Stimulated activated naive CD8-positive, alpha-beta T cell treated with anti-CD3 and anti-CD28 coated beads, Interleukin-15, Interleukin-2, amounts not matched to agents 100 ng/mL and 50 ng/mL, for 24 hours (primary cell): ENCODE measurements around the gene SRGN.

ENCODE experiments used
- H3K27ac Mint-ChIP-seq: one replicate; pipeline ENCODE4 v1.8.0; 2021; ENCODE audit warnings: mild to moderate bottlenecking, mixed read lengths
- H3K27me3 Mint-ChIP-seq: one replicate; pipeline ENCODE4 v1.8.0; 2021; ENCODE audit warnings: mixed read lengths
- H3K36me3 Mint-ChIP-seq: one replicate; pipeline ENCODE4 v1.8.0; 2021; ENCODE audit warnings: low read depth, mixed read lengths
- H3K4me1 Mint-ChIP-seq: one replicate; pipeline ENCODE4 v1.8.0; 2021; ENCODE audit warnings: low read depth, mixed read lengths
- H3K4me3 Mint-ChIP-seq: one replicate; pipeline ENCODE4 v1.8.0; 2021; ENCODE audit warnings: mild to moderate bottlenecking, mixed read lengths
- H3K9me3 Mint-ChIP-seq: one replicate; pipeline ENCODE4 v1.8.0; 2021; ENCODE audit warnings: mixed read lengths

Gene SRGN

GRCh38 chr10:69055241-69055640, 32.7 kb upstream of the SRGN start:
- peak overlapping the region; percentile 88 for H3K27ac Mint-ChIP-seq

DNA sequence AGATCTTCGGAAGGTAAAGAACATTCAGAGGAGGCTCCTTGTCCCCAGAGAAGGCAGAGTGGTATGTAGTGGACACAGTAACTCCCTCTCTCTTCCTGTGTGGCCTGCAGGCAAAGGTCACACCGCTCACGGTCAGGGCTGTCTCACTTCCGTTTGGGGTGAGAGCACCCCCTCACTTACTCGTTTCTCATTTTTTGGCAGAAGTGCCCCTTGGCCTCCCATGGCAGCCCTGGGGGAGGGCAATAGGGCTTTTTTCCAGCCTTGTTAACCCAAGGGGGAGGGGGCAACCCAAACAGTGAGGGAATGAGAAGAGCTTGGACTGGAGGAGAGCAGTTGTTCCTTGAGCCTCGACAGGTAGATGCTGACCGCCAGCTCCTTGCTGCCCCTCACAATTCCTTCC, 31.8 kb upstream of the SRGN start:
- Mint-ChIP-seq H3K4me1 (peaks cover 72% of the 10 kb centered on the region), H3K4me3 (peak overlapping the region; percentile 47), H3K27ac (peak overlapping the region; percentile 72), H3K27me3 (peaks cover 4% of the 10 kb centered on the region), H3K36me3 (no peaks in the 10 kb centered on the region), H3K9me3 (no peaks in the 10 kb centered on the region)

More at GRCh38 chr10:69055241-69055640, 32.7 kb upstream of the SRGN start:
- Mint-ChIP-seq H3K9me3 (no peaks in the 10 kb centered on the region), H3K36me3 (no peaks in the 10 kb centered on the region), H3K4me3 (peak overlapping the region; percentile 45), H3K4me1 (peaks cover 70% of the 10 kb centered on the region), H3K27me3 (peaks cover 4% of the 10 kb centered on the region)

DNA sequence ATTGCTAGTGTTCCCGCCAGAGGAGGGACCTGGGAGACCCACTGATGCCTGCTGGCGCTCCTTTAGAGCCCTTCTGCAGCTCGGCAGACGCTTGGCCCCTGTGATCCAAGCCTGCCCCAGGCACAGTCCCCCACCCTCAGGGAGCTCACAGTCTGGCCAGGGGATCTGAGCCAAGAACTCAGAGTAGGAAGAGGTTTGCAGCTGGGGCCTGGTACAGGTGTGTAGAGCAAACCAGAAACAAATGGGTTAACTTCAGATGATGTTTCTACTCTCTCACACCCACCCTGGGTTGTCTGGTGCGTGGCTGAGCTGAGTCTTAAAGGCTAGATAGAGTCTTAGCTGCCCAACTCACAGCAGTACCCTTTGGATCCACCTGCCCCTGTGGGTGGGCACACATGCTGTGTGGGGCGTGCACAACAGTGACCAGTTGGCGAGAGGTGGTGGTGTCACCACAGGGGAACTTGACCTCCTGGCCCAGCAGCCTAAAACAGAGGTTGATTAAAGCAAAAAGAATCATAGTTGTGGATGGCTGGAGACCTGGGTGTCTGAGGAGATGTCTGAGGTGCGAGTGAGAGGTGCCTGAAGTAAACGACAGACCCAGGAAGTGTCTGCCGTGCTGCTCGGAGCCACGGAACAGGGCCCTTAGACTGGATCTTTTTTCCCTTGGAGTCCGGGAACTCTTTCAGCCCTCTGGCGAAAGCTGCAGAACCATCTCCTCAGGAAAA, 31.2 kb upstream of the SRGN start:
- Mint-ChIP-seq H3K4me1 (peaks cover 72% of the 10 kb centered on the region), H3K9me3 (no peaks in the 10 kb centered on the region), H3K27me3 (peaks cover 2% of the 10 kb centered on the region), H3K36me3 (no peaks in the 10 kb centered on the region), H3K27ac (peak overlapping the region; percentile 72), H3K4me3 (no peak overlapping the region)

- H3K27me3 Mint-ChIP-seq: no peaks in the 10 kb centered on the region
- H3K9me3 Mint-ChIP-seq: no peaks in the 10 kb centered on the region
- peak overlapping the region; percentile 87 for H3K27ac Mint-ChIP-seq
- H3K36me3 Mint-ChIP-seq: no peaks in the 10 kb centered on the region
- H3K4me3 Mint-ChIP-seq: peak overlapping the region; percentile 53
- peaks cover 75% of the 10 kb centered on the region for H3K4me1 Mint-ChIP-seq
Observed at GRCh38 chr10:69057261-69057950, 30.5 kb upstream of the SRGN start.

- Mint-ChIP-seq H3K9me3 (no peaks in the 10 kb centered on the region), H3K27ac (no peak overlapping the region), H3K4me1 (peaks cover 75% of the 10 kb centered on the region), H3K36me3 (no peaks in the 10 kb centered on the region), H3K4me3 (peak overlapping the region; percentile 53), H3K27me3 (no peaks in the 10 kb centered on the region)
Observed at GRCh38 chr10:69057951-69058297, 30.0 kb upstream of the SRGN start.

GRCh38 chr10:69060127-69060798, 27.6 kb upstream of the SRGN start:
- no peak overlapping the region for H3K4me3 Mint-ChIP-seq
- H3K27me3 Mint-ChIP-seq: no peaks in the 10 kb centered on the region
- no peaks in the 10 kb centered on the region for H3K9me3 Mint-ChIP-seq
- H3K36me3 Mint-ChIP-seq: no peaks in the 10 kb centered on the region
- H3K27ac Mint-ChIP-seq: no peak overlapping the region
- peaks cover 66% of the 10 kb centered on the region for H3K4me1 Mint-ChIP-seq

DNA sequence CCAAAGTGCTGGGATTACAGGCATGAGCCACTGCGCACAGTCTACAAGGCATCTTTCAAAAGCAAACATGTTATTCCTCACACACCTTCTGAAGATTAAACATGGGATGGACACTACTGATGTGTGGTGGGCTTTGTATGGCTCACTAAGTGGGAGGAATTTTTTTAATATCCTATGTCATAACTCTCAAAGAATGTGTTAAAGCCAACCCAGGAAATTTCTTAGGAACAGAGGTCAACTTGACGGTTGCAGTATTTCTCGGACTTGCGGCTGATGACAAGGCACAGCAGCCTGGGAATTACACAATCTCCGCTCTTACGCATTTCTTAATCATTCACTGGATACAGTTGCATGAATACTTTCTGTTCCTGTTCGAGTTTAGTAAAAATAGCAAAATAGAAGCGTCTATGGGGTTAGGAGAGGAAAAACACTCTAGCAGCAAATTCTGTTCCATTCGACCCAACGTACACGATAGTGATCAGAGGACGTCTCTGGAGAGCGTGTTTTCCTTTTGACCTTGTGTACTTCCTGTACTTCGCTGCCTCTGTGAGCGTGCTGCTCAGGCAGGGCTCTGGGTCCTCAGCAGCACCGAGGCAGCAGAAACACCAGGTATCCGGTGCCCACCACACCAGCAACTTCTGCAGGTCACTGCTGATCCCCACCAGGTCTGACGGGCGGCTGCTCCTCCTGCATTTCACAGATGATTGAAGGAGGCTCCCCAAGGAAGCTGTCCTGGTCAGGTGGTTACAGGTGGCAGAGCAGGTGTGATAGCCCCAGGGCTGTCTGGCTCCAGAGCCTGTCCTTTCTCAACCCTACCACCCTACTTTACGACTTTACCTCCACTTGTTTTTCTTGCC, 26.4 kb upstream of the SRGN start:
- peaks cover 3% of the 10 kb centered on the region for H3K9me3 Mint-ChIP-seq
- no peaks in the 10 kb centered on the region for H3K27me3 Mint-ChIP-seq
- H3K27ac Mint-ChIP-seq: peak overlapping the region; percentile 89
- peaks cover 66% of the 10 kb centered on the region for H3K4me1 Mint-ChIP-seq
- no peaks in the 10 kb centered on the region for H3K36me3 Mint-ChIP-seq
- peak overlapping the region; percentile 78 for H3K4me3 Mint-ChIP-seq

GRCh38 chr10:69062901-69063300, 25.0 kb upstream of the SRGN start:
- no peaks in the 10 kb centered on the region for H3K27me3 Mint-ChIP-seq
- no peak overlapping the region for H3K4me3 Mint-ChIP-seq
- no peak overlapping the region for H3K27ac Mint-ChIP-seq
- H3K9me3 Mint-ChIP-seq: peaks cover 3% of the 10 kb centered on the region
- H3K36me3 Mint-ChIP-seq: no peaks in the 10 kb centered on the region
- H3K4me1 Mint-ChIP-seq: peaks cover 63% of the 10 kb centered on the region

DNA sequence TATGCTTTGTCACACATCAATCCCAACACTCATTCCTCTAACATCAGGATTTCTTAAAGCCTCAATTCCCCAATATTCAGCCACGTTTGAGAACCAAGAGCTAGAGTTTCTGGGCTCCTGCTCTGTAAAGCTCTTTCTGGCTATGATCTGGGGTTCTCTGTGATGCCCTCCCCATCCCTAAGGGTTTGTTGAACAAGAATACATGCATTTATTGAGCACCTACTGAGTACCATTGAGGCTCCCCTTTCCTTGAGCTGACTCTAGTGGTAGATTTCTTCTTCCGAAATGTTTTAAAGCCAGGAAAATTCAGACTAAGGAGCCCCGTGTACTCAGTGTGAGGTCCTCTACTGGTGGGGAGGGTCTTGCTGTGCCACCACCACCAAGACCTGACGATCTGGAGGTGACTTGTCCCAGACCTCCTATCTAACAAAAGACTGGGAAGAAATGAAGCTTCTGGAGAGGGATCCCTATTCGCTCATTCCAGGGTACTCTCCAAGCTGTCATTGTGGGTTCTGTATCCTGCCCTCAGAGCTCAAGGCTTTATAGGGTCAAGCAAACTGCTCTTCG, 23.1 kb upstream of the SRGN start:
- H3K4me3 Mint-ChIP-seq: no peak overlapping the region
- H3K27ac Mint-ChIP-seq: peak overlapping the region; percentile 68
- H3K9me3 Mint-ChIP-seq: peaks cover 3% of the 10 kb centered on the region
- H3K4me1 Mint-ChIP-seq: peaks cover 59% of the 10 kb centered on the region
- H3K27me3 Mint-ChIP-seq: no peaks in the 10 kb centered on the region
- H3K36me3 Mint-ChIP-seq: no peaks in the 10 kb centered on the region

GRCh38 chr10:69065406-69066361, 22.2 kb upstream of the SRGN start:
- peak overlapping the region; percentile 99 for H3K27ac Mint-ChIP-seq
- peak overlapping the region; percentile 80 for H3K4me3 Mint-ChIP-seq
- H3K9me3 Mint-ChIP-seq: peaks cover 3% of the 10 kb centered on the region
- H3K27me3 Mint-ChIP-seq: no peaks in the 10 kb centered on the region
- no peaks in the 10 kb centered on the region for H3K36me3 Mint-ChIP-seq
- H3K4me1 Mint-ChIP-seq: peaks cover 59% of the 10 kb centered on the region

GRCh38 chr10:69067189-69067588, 20.7 kb upstream of the SRGN start:
- H3K4me3 Mint-ChIP-seq: no peak overlapping the region
- H3K9me3 Mint-ChIP-seq: peaks cover 3% of the 10 kb centered on the region
- H3K27ac Mint-ChIP-seq: no peak overlapping the region
- no peaks in the 10 kb centered on the region for H3K36me3 Mint-ChIP-seq
- peaks cover 44% of the 10 kb centered on the region for H3K4me1 Mint-ChIP-seq
- no peaks in the 10 kb centered on the region for H3K27me3 Mint-ChIP-seq

DNA sequence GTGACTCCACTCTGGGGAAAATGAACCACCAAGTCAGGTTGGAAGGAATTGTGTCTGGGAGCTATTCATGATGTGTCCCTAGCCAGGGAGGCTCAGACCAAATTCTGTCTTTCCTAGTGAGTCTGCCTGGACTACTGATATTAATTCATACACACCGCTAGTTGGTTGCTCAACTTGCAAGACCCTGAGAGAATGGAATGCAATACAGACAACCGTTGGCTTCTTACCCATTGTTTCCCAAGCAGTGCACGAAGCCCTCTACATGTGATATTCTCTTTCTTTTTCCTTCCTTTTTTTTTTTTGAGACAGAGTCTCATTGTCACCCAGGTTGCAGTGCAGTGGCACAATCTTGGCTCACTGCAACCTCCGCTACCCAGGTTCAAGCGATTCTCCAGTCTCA, 19.4 kb upstream of the SRGN start:
- peaks cover 39% of the 10 kb centered on the region for H3K4me1 Mint-ChIP-seq
- H3K9me3 Mint-ChIP-seq: peaks cover 3% of the 10 kb centered on the region
- no peak overlapping the region for H3K27ac Mint-ChIP-seq
- no peak overlapping the region for H3K4me3 Mint-ChIP-seq
- no peaks in the 10 kb centered on the region for H3K27me3 Mint-ChIP-seq
- no peaks in the 10 kb centered on the region for H3K36me3 Mint-ChIP-seq

GRCh38 chr10:69069090-69070042, 18.5 kb upstream of the SRGN start:
- no peak overlapping the region for H3K4me3 Mint-ChIP-seq
- H3K9me3 Mint-ChIP-seq: peaks cover 3% of the 10 kb centered on the region
- no peaks in the 10 kb centered on the region for H3K27me3 Mint-ChIP-seq
- H3K36me3 Mint-ChIP-seq: no peaks in the 10 kb centered on the region
- no peak overlapping the region for H3K27ac Mint-ChIP-seq
- peaks cover 46% of the 10 kb centered on the region for H3K4me1 Mint-ChIP-seq
